Stimulated activated CD8-positive, alpha-beta memory T cell treated with anti-CD3 and anti-CD28 coated beads, Interleukin-7, amount 100 ng/mL, for 1 hour (primary cell): ENCODE measurements around the gene TRPV3.
"Not testable (repeated sequence)": the region's sequence is repeated elsewhere in the genome, so short reads cannot be mapped to it uniquely, and the experiment has no call there.

Experiments used
- DNase-seq, 2 donors: peaks; one replicate each; pipeline ENCODE4 v3.0.0-alpha.2; 2020; ENCODE audit warnings: low read depth in 2 of 2

The TRPV3 gene

DNA sequence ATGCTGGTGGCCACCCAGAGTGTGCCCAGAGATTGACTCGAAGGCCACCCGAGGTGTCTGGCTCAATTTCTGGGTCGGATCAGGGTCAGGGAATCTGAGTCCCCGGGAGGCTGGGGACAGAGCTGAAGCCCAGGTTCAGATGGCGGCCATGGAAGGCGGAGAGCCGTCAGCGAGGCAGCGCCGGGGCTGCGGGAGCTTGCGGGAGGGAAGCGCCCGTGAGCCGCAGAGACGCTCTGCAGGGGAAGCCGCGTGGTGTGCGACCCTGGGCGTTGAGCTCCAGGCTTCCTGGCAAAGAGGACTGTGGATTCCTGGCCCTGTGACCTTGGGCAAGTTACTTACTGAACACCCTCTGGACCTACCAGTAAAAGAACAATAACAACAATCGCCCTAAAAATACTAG, 85.5 kb downstream of the TRPV3 start:
- DNase-seq = no peak

DNA sequence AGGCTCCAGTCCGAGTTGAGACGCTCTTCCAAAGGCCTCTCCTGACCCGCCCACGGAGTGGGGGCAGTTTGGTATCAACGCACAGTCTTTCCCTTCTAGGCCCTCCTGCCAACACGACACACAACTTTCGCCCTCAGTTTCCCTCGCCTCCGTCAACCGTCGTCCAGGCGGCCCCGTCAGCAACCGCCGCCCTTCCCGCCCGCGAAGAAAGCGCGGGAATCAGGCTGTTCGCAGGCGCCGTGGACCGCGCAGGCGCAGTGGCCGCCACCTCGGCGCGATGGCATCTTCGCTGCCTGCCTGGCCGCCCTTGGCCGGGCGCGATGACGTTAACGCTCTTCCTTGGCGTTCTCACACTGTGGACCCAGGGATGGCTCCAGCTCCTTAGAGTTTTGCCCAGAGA, 86.0 kb downstream of the TRPV3 start, which contains the start of gene SPATA22:
SPATA22 (minus strand) TSS at position 221 of the 400 bp plus-strand sequence. CDS start 2,494 bp downstream, outside the sequence.
- DNase-seq = no peak

DNA sequence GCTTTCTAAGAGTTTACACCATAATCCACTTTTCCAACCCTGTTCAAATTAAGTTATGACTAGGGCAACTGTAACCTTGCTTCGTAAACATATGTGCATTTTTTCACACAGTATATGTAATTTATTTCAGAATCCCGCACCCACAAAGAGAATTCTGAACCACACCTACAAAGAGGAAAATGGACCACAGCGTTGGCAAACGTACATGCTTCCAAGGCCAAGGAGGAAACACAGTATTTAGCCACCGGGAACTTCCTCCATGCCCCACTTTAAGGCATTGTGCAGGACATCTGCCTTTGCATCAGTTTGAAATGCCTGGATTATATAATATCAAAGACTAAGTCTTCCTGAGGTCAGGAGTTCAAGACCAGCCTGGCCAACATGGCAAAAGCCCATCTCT, 88.1 kb downstream of the TRPV3 start:
- no peak for DNase-seq

DNA sequence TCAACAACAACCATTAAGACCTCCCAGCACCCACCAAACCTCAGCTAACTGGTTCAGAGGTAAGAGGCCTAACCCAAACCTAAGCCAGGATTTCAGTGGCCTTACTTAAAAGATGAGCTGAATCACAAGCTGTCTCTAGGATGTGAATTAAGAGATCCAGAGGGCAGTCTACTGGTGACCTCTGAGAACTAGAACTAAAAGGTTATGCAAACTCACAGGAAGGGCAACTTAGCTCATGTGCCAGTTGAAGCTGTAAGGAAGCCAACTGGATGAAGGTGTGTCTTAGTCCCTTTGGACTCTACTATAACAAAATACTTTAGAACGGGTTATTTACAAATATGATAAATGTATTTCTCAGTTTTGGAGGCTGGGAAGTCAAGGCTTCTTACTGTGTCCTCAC, 91.3 kb downstream of the TRPV3 start:
- not testable (repeated sequence) for DNase-seq
